Middle frontal gyrus (tissue), 1 donor: Measurements from ENCODE around the gene PDE2A.

ENCODE experiments used
- DNase-seq: peaks from one replicate; pipeline ENCODE4 v3.0.0-alpha.2; 2015; ENCODE audit warnings: low spot score; ENCODE audit errors: extremely low spot score

The PDE2A gene

DNA sequence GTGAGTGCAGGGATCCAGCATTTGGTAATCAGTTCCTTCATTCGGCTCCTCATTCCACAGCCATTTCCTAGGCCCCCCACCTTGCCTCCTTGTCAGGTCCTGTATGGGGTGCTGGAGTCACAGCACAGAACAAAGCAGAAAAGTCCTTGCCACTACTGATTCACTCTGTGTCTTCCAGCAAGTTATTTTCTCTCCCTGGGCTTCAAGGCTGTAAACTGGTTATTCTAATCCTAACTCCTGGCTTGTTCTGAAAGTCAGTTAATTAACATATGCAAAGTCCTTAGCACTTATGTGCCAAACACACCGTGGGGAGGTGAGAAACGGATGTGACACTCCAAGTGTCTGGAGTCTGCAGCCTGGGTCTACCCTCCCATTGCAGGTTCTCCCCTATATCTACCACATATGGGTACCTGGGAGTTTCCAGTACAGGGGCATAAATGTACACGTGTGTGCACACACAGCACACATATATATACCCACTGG, 30.6 kb upstream of the PDE2A start:
- DNase-seq: no peak

DNA sequence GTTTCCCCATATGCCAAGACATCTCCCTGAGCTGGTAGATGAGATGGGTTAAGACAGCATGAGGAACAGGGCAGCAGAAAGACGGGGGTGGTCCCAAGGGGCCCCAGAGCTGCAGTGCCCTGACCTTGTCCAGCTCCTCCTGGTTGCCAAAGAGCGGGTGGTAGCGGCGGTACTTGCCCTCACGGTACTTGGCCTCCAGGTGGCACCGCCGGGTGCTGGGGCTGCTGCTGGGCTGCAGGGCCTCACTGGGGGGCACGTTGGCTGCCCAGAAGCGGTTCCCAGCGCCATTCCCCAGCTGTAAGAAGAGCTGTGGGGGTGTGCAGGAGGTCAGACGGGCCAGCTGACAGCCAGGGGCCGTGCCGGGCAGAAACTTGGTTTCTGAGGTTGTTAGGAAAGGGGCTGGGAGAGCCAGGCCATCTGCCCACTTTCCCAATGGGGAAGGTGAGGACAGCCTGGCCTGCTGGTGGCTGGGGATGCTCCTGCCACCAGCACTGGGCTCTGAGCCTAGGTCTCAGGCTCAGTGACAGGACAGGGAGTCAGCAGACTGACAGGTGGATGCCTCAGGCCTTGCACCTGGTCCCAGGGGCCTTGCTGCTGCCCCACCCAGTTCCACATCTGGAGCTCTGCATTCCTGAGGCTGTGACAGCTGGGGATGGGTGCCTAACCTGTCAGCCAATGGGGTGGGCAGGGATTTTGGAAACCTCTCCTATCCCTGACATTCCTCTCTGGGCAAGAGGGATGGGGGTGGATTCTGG, 30.0 kb upstream of the PDE2A start:
- no peak for DNase-seq

DNA sequence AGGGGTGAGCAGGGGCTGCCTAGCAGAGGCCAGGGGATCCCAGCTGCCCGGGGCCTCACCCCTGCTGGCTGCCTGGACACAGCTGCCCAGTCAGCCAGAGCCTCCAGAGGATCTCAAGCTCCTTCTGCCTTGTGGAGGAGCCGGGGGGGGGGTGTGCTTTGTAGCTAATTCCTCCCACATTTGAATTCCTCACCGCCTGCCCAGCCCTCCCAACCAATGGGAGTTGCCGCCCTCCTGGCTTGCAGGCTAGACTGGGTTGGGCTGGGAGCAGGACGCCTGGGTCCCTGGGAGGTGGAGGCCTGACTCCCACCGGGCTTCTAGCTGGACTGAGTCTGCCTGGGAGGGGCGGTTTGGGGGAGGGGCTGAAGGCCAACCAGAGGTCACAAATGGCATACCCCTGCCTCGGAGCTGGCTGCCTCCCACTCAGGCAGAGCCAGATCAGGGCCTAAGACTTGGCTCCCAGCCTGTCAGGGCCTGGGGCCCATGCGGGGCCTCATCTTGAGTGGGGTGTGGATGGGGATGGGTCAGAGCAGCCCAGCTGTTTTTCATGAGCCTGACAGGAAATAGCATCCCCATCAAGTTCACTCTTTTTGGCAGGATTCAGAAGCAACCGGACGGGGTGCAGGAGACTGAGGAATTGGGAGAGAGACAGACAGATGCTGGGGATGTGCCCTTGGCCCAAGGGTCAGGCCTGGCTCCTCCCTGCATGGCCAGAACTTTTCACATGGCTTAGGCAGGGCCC, 29.2 kb upstream of the PDE2A start:
- no peak for DNase-seq

DNA sequence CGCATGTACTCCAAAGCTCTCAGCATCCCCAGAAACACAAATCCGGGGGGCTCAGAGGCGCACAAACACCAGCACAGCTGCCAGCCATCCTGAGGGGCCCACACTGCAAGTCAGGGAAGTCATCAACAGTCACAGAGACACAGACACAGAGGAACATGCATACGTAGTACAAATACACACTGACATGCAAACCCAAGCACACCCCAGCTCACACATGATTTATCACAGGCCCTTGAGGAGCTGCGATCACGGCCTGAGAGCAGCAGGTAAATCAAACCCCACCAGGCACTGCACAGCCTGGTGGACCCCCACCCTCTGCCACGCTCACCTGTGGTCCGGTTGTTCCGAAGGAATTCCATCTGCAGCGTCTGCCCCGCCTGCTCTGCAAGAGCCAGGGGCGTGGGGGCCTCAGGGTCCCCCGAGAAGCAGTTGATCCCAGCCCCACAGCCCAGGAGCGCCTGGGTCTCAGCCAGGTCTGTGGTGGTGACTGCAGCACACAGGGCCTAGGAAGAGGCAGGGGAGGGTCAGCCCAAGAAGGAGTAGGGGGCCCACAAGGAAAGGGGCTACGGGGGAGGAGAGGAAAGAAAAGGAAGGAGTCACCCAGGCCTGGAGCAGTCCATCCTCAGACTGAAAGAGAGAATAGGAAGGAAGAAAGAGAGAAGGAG, 28.5 kb upstream of the PDE2A start:
- DNase-seq: no peak

DNA sequence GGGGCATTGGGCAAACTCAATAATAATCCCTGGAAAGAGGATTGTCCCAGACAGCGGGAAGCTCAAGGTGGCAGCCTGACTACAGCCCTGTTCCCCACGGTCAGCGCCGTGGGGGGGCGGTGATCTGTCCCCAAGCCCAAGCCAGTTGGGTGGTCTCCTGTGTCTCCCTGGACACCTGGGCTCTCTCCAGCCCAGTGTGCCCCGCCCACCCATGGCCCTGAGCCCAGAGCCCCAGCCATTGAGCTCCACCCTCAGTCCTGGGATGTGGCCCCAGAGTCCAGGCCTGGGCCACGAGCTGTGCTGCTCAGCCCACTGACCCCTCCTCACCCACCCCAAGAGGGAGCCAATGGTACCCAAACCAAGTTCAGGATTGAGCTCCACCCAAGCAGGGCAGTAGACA, 27.9 kb upstream of the PDE2A start:
- no peak for DNase-seq

DNA sequence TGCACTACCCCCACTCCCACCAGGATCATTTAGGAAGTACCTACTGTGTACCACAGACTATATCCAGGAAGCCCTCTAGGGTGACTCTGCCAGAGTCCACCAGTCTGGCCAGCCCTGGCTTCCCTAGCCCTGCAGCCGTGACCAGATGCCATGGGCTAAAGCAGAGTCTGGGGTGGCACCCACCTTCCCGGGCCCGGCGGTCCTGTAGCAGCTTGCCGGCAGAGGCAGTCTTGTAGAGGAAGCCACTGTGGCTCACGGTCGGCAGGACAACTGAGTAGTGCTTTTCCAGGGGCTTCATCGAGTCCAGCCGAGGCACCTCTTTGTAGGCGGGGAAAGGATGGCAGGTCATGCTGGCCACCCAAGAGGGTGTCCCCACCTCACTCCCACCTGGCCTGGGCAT, 27.2 kb upstream of the PDE2A start:
- DNase-seq: no peak

DNA sequence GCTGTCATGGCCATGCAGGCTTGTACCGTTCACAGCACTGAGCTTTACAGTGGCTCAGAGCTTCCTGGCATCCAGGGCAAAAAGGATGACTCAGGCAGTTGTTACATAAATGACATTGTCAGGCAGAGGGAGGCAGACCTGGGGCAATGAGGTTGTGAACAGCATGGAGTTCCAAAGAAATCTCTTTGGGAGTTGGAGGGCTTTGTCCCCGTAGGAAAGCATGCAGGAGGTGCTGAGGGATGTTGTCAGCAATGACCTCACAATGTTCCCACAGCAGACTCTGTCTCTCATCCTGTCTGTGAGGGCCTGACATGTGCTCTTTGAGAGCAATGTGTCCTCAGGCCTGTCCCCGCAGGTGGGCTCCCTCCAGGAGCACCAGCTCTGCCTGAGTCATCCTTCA, 25.9 kb upstream of the PDE2A start:
- DNase-seq: no peak

DNA sequence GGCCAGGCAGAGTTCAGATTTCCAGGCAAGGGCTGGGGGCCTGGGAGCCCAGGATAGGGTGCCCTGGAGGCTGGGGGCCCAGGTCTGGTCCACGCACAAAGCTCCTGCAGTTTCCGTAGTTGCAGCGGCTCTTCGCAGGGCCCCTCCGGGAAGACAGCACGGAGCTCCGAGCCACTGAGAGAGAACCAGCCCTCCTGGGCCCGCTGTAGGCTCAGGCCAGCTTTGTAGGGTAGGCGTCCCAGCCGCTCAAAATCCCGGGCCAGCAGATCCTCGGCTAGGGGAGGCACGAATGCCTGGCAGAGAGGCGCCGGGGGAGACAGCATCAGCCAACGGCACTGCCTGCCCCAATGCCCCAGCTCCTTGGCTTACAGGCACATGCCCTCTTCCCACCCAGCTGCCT, 23.6 kb upstream of the PDE2A start:
- no peak for DNase-seq

DNA sequence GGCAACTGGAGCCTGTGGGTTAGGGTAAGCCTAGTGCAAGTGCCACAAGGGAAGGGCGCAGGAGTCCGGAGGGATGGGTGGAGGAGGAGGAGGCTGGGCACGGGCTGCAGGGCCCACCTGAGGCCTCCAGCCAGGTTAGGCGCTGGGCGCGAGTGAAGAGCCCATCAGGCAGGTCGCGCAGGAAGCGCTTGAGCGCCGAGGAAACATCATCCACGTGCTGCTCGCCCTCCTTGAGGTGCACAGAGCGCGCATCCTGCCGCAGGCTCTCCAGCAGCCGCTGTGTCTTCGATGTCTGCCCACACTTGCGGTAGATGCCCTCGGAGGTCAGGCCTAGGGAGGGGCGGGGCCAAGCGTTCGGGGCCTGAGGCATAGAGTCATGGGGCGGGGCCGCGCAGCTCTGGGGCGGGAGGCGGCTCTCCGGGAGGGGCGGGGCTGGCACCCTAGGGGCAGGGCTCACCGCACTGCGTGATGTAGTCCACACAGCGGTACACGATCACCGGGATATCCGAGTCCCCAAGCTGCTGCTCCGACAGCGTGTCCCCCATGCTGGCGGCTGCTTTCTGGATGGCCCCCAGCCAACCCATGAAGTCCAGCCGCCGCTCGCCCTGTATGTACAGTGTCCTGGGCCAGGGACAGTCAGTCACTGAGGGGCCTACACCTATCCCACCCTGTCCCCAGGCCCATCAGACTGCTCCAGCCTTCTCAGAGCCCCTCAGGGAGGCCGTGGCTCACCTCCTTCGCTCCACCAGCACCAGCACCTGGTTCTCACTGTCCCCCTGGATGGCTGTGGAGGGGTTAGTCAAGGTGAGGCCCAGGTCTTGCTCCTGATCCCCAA, 22.9 kb upstream of the PDE2A start:
- DNase-seq: no peak

DNA sequence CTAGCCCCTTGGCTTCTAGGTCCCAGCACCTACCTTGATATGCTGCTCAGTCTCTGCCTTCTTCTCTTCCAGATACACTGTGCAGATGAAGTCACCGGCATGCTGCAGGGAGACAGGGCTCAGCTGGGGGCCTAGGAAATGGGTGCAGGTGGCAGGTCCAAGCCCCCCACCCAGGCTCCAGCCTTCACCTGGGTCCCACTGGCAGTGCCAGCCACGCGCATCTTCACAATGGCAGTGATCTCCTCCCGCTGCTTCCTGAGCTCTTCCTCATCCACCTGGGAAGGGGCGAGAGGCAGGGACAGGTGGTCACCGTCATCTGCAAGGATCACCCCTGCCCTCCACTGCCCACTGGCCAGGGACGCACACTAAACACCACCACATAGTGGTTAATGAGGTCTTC, 21.1 kb upstream of the PDE2A start:
- DNase-seq: no peak

DNA sequence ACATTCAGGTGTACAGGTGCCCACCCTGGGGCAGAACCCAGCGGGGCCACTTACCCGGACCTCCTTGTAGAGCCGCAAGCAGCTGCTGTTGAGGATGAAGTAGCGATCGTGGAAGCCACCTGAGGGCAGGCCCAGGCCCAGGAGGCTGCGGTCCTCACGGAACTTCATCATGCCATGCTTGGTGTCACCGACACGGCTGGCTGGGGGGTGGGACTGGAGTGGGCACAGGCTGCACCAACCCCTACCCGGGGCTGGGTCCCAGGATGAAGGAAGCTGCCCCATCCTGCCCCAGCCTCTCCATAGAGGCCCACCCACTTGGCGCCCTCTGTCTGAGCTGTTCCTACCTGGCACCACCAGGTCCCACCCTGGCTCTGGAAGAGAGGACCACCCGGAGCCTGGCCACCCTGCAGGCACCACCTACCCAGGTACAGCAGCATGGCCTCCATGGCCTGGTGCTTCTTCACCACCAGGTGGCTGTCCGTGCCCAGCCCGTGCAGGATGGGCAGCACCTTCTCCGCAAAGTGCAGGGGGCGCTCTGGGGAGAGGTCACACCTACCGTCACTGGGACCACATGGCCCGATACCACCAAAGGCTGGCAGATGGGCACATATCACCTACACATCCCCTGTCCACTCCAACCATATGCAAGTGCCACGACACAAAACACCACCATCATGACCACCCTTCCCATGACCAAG, 19.2 kb upstream of the PDE2A start:
- no peak for DNase-seq

DNA sequence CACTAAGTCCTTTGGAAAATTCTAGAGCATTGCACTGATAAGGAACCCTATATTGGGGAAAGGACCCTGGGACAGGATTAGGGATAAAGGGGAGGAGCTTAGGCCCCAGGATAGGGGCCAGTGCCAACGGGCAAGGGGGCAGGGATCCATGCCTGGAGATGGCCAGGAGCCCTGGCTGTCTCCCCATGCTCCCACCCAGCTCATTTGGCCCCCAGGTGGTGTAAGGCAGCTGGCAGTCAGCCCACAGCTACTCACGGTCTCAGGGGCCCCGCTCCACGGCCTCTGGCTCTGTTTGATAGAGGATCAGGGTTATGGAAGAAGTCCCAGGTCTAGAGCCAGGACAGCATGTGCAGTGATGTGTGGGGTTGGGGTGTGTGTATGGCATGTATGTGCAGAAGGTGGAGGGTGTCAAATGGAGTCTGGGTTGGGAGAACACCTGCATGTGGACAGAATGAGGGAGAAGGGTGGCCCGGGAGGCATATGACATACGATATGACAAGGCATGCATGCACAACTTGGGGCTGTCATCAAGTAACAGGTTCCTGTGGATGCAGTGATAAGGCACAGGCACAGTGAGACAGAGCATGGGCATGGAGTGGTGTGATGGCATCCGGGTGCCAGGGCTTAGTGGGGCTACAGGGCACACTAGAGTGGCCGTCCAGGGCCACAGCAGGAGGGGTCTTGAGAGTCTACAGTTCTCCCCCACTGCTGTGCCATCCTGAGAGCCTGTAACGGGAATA, 18.4 kb upstream of the PDE2A start:
- DNase-seq: no peak

DNA sequence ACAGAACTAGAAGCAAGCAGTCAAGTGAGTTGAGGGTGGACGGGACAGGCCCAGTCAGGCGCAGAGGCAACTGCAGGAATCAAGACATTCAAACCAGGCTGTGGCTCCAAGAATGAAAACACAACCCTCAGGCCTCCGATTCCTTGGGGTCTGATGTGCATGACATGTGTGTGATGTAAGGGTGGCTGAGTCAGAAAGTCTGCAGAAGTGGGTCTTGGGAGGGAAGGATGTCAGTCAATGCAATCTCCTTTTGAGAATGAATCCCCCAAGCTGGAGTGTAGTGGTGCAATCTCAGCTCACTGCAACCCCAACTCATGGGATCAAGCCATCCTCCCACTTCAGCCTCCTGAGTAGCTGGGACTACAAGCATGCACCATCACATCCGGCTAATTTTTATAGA, 15.9 kb upstream of the PDE2A start:
- no peak for DNase-seq

DNA sequence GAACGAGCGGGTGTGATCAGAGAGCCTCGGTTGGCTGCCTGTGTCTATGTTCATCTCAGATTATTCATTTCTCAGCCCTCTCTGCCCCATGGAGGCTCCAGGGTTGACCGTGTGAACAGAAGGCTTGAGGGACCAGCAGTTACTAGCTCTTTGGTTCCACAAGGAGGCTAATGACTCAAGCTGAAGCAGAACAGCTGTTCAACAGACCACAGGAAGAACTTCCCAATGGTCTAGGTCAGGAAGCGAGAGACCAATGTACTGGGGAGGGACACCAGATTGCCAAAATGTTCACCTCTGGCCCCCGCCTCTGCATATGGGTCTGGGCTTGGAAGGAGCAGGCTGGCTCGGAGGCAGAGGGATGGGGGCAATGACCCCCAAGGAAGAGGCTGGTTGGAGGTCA, 14.7 kb upstream of the PDE2A start:
- no peak for DNase-seq

DNA sequence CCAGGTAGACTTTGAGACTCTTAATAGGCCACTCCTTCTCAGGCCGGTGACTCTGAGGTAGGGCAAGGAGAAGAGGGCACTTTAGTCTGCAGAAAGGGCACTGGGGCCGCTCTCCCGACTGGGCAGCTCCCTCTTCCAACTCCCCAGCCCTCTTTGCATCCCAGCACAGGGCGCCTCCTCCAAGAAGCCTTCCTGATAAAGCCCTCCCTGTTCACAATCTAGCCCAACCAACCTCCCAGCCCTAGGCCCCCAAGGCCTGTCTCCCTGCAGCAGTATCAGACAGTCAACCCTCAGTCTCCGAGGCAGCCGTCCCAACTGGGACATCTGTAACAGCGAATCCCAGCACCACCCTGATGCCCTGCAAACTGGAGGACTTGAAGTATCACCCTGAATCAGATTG, 14.3 kb upstream of the PDE2A start:
- no peak for DNase-seq

DNA sequence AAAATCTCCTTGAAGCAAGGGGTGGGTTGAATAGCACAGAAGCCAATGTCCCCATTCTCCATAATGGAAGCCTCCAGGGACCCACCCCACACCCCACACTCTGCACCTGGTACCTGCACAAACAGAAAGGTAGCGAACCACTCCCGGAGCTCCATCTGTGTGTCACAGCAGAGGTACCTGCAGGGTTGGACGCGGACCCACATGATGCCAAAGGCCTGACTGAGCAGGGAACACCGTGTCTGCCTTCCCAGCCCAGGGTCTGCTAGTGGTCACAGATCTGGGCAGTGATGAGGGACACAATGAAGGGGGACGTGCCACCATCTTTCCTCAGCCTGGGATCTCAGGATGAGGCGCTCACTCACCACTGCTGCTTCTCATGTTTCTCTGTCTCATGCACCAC, 13.1 kb upstream of the PDE2A start:
- DNase-seq: no peak

DNA sequence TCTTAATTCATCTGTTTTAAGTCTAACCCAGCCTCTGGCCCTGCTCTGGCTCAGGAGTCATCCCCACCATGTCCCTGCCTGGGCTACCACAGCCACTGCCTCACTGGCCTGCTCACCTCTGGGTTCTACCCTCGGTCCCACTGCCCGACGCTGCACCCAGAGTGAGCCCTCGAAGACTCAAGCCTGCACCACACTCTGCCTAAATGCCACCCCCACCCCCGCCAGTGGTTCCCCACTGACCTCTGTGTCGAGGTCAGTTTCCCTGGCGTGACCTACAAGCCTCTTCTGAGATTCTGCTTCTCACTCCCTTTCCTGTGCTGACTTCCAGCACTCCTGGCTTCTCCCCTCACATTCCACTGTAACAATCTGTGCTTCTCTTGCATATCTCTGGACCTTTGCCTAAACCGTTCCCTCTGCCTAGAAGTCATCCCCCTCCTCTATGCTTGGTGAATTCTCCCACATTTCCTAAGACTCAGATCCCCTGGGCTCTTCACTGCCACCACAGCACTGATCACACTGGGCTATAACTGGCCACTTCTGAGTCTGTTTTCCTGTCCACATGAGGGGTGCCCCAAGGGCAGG, 12.5 kb upstream of the PDE2A start:
- no peak for DNase-seq

DNA sequence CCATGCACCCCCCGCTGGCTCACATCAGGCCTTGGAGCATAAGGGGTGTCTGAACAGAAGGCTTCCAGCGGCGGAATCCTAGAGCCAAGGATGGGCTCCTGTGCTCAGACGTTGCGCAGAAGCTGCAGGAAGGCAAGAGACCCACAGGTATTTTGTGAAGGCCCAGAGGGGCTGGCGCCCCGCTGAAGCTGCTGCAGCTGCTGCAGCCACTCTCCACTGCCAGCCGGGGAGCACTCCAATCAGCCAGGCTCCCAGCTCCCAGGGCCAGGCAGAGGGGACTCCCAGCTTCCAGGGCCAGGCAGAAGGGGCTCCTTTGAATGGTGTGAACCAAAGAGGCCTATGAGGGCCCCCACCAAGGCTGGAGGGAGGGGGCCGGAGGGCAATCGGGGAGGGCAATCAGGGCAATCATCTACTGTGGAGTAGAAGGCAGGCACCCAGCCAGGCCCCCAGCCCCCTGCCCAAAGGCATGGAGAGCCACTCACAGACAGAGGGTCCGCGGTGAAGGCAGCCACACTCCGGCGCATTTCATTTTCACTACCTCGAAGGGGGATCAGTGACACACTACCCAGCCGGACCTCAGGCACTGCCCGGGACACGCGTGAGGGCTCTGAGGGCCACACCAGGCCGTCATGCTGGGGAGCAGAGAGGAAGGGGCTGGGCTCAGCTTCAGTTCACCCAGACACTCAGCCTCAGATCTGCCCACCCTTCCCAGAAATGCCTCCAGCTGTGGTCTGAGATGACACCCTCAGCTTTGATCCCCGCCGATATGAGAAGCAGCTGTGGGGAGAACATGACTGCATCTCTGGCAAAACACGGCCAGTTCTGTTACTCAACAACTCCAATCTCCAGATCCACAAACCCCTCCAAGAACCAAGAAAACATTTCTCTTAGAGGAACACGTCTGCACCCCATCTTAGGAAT, 11.6 kb upstream of the PDE2A start:
- DNase-seq: no peak
